MM.1S (cell line): Measurements from ENCODE around the gene PTPRE.

Experiments
- DNase-seq: peaks from one replicate; pipeline ENCODE4 v3.0.0-alpha.2; 2015
- H2AFZ ChIP-seq: fragments of 300-600 bp; sonication (generic); 2 replicates; pipeline ENCODE4 v1.6.0; 2016; ENCODE audit warnings: antibody characterized with exemption, low read length
- H3F3A ChIP-seq: fragments of 300-600 bp; sonication (generic); 2 replicates; pipeline ENCODE4 v1.6.1; 2016; ENCODE audit warnings: mild to moderate bottlenecking, antibody characterized with exemption, low read length, moderate library complexity, mixed read lengths; ENCODE audit not compliant: insufficient read depth
- H3K27ac ChIP-seq: fragments of 300-600 bp; sonication (generic); 2 replicates; pipeline ENCODE4 v1.5.1; 2016; ENCODE audit warnings: mild to moderate bottlenecking, low read length
- H3K27me3 ChIP-seq: fragments of 300-600 bp; sonication (generic); replicated peaks from 2 replicates; pipeline ENCODE4 v1.6.0; 2016; ENCODE audit warnings: low read length; ENCODE audit not compliant: insufficient read depth
- H3K36me3 ChIP-seq: fragments of 300-600 bp; sonication (generic); replicated peaks from 2 replicates; pipeline ENCODE4 v1.6.1; 2016; ENCODE audit warnings: mild to moderate bottlenecking, low read length, mixed read lengths; ENCODE audit not compliant: insufficient read depth
- H3K4me1 ChIP-seq: fragments of 300-600 bp; sonication (generic); 2 replicates; pipeline ENCODE4 v1.6.1; 2016; ENCODE audit warnings: low read length, mixed read lengths
- H3K4me2 ChIP-seq: fragments of 300-600 bp; sonication (generic); 2 replicates; pipeline ENCODE4 v1.6.0; 2016; ENCODE audit warnings: low read depth, low read length
- H3K4me3 ChIP-seq: fragments of 300-600 bp; sonication (generic); 2 replicates; pipeline ENCODE4 v1.5.1; 2016; ENCODE audit warnings: low read length, mixed read lengths
- H3K79me2 ChIP-seq: fragments of 300-600 bp; sonication (generic); 2 replicates; pipeline ENCODE4 v1.6.1; 2016; ENCODE audit warnings: mixed run types, low read length, mixed read lengths
- H3K9ac ChIP-seq: fragments of 300-600 bp; sonication (generic); 2 replicates; pipeline ENCODE4 v1.6.1; 2016; ENCODE audit warnings: low read length, mixed read lengths
- H3K9me2 ChIP-seq: fragments of 300-600 bp; sonication (generic); replicated peaks from 2 replicates; pipeline ENCODE4 v1.6.1; 2016; ENCODE audit warnings: mild to moderate bottlenecking, low read length, mixed read lengths; ENCODE audit not compliant: insufficient read depth
- H3K9me3 ChIP-seq: fragments of 300-600 bp; sonication (generic); replicated peaks from 2 replicates; pipeline ENCODE4 v1.6.1; 2016; ENCODE audit warnings: mild to moderate bottlenecking, low read length, mixed read lengths; ENCODE audit not compliant: insufficient read depth
- H4K20me1 ChIP-seq: fragments of 300-600 bp; sonication (generic); 2 replicates; pipeline ENCODE4 v1.6.1; 2016; ENCODE audit warnings: mild to moderate bottlenecking, low read length, moderate library complexity, mixed read lengths; ENCODE audit not compliant: insufficient read depth
- CTCF ChIP-seq: fragments of 300-600 bp; sonication (generic); IDR thresholded peaks from 2 replicates; pipeline ENCODE4 v1.5.1; 2016; ENCODE audit warnings: antibody characterized with exemption, low read length, mixed read lengths
- EZH2 ChIP-seq: fragments of 300-600 bp; sonication (generic); optimal IDR thresholded peaks from 2 replicates; pipeline ENCODE3; 2017; ENCODE audit warnings: low read depth, mild to moderate bottlenecking, antibody characterized with exemption, low read length, mixed read lengths
- EZH2phosphoT487 ChIP-seq: fragments of 300-600 bp; sonication (generic); IDR thresholded peaks from 2 replicates; pipeline ENCODE4 v1.6.1; 2018; ENCODE audit warnings: antibody characterized with exemption, low read length

Gene PTPRE

GRCh38 chr10:128029731-128030369 is 122.9 kb downstream of the PTPRE start:
- peaks cover 26% of the 10 kb centered on the region for H3K4me1 ChIP-seq
- no peaks in the 10 kb centered on the region for H3K79me2 ChIP-seq
- H4K20me1 ChIP-seq = no peaks in the 10 kb centered on the region
- H3K9me3 ChIP-seq = no peaks in the 10 kb centered on the region
- H3K9me2 ChIP-seq = no peaks in the 10 kb centered on the region
- H3K36me3 ChIP-seq = no peaks in the 10 kb centered on the region
- H2AFZ ChIP-seq = no peak overlapping the region
- H3K27me3 ChIP-seq = no peaks in the 10 kb centered on the region
- no peak overlapping the region for H3K4me2 ChIP-seq
- TF ChIP-seq EZH2phosphoT487 (no peak), EZH2 (no peak), CTCF (no peak)
- H3K27ac ChIP-seq = no peak overlapping the region
- no peak for DNase-seq
- no peak overlapping the region for H3K4me3 ChIP-seq
- H3F3A ChIP-seq = peaks cover 17% of the 10 kb centered on the region
- no peak overlapping the region for H3K9ac ChIP-seq

DNA sequence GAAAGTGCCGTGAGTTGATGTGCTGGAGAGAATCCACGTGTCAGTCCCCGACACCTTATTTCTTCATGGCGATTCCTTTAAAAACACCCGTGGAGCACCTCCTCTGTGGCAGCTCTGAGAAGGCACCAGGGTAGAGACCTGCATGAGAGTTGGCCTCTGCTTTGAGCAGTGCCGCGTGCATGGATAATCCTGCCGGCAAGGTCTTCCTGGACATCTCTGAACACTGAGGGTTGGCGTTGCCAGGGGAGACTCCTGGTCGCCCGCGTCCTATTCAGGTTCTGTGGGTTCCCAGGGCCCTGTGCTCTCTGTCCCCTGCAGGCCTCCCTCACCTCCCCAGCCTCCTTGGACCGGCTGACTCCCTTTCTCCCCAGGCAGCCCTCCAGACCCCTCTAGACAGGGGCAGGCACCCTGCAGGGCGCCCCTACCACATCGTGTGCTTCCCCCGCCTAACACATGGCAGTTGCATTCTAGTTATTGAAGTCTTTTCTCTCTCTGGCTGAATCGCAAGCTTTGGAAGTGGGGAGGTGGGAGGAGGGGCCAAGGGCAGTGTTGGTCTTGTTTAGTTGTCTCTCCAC is 123.7 kb downstream of the PTPRE start:
- Histone ChIP-seq H3K36me3 (no peaks in the 10 kb centered on the region), H4K20me1 (no peaks in the 10 kb centered on the region), H3K9ac (no peak overlapping the region), H3K9me2 (no peaks in the 10 kb centered on the region), H3K27ac (no peak overlapping the region), H3K79me2 (no peaks in the 10 kb centered on the region), H3K4me3 (no peak overlapping the region), H3K4me1 (peaks cover 21% of the 10 kb centered on the region), H3K4me2 (no peak overlapping the region), H3F3A (peaks cover 17% of the 10 kb centered on the region), H2AFZ (no peak overlapping the region), H3K9me3 (no peaks in the 10 kb centered on the region), H3K27me3 (no peaks in the 10 kb centered on the region)
- DNase-seq = no peak
- TF ChIP-seq EZH2phosphoT487 (no peak), EZH2 (no peak)

- no peak overlapping the region for H2AFZ ChIP-seq
- H3K9me3 ChIP-seq = no peaks in the 10 kb centered on the region
- H3K4me3 ChIP-seq = no peak overlapping the region
- no peaks in the 10 kb centered on the region for H3K36me3 ChIP-seq
- H4K20me1 ChIP-seq = no peaks in the 10 kb centered on the region
- no peaks in the 10 kb centered on the region for H3K27me3 ChIP-seq
- peaks cover 13% of the 10 kb centered on the region for H3F3A ChIP-seq
- no peak for DNase-seq
- H3K79me2 ChIP-seq = no peaks in the 10 kb centered on the region
- H3K9ac ChIP-seq = no peak overlapping the region
- no peak for TF ChIP-seq EZH2
- no peak for TF ChIP-seq CTCF
- no peak for TF ChIP-seq EZH2phosphoT487
- H3K27ac ChIP-seq = no peak overlapping the region
- H3K4me1 ChIP-seq = peaks cover 14% of the 10 kb centered on the region
- no peaks in the 10 kb centered on the region for H3K9me2 ChIP-seq
- H3K4me2 ChIP-seq = no peak overlapping the region
Measured at GRCh38 chr10:128031216-128031615, 124.3 kb downstream of the PTPRE start.

- H3K9me2 ChIP-seq = no peaks in the 10 kb centered on the region
- no peak for DNase-seq
- H3K9me3 ChIP-seq = no peaks in the 10 kb centered on the region
- no peak overlapping the region for H3K9ac ChIP-seq
- no peak overlapping the region for H2AFZ ChIP-seq
- no peak overlapping the region for H3K4me3 ChIP-seq
- no peaks in the 10 kb centered on the region for H3K27me3 ChIP-seq
- no peak for TF ChIP-seq EZH2phosphoT487
- no peak for TF ChIP-seq CTCF
- no peak for TF ChIP-seq EZH2
- H3K4me2 ChIP-seq = no peak overlapping the region
- H3K36me3 ChIP-seq = no peaks in the 10 kb centered on the region
- no peaks in the 10 kb centered on the region for H3K79me2 ChIP-seq
- H3F3A ChIP-seq = 0 out of 2 replicates have a peak, but pooled peaks cover under 1% of the 10 kb centered on the region
- H3K4me1 ChIP-seq = peaks cover 5% of the 10 kb centered on the region
- no peak overlapping the region for H3K27ac ChIP-seq
- no peaks in the 10 kb centered on the region for H4K20me1 ChIP-seq
Measured at GRCh38 chr10:128032466-128032865, 125.6 kb downstream of the PTPRE start.
